CD4-positive, alpha-beta T cell (primary cell): Measurements from ENCODE around the gene EFR3B. TPM values are rescaled to one million over a fixed set of nuclear protein-coding genes. Genes with fewer than 3 reads are reported as not detected.
"Not testable (repeated sequence)": the region's sequence is repeated elsewhere in the genome, so short reads cannot be mapped to it uniquely, and the experiment has no call there.

Experiments
- ATAC-seq: fragments of 200-7000 bp; cut with Tn5 transposase; one replicate; pipeline ENCODE4 v1.10.0; 2022; ENCODE audit warnings: mild to moderate bottlenecking; ENCODE audit not compliant: poor library complexity
- CTCF ChIA-PET: fragments of 350-600 bp; sonication (Branson Sonifier 250); formaldehyde crosslinking; loops from one replicate; lab custom pipeline; 2021; ENCODE audit warnings: antibody characterized with exemption, inconsistent platforms; lab: Charles Lee
- POLR2A ChIA-PET: fragments of 350-600 bp; sonication (Branson Sonifier 250); formaldehyde crosslinking; loops from one replicate; lab custom pipeline; 2021; ENCODE audit warnings: antibody characterized with exemption, inconsistent platforms; lab: Charles Lee
- DNase-seq, 14 experiments: peaks; one replicate each; pipeline ENCODE4 v3.0.0-alpha.2; 2013 to 2020; ENCODE audit warnings: mixed read lengths in 2 of 14
- H3K27ac ChIP-seq, 2 donors: one replicate each; pipeline versions ENCODE4 v1.5.1 to v1.7.0; 2013; ENCODE audit warnings: low read length in 2 of 2, low read depth in 1 of 2, mild to moderate bottlenecking in 1 of 2
- H3K27me3 ChIP-seq, 2 experiments: 1 replicate in 1 of 2; 2 replicates in 1 of 2; pipeline versions ENCODE4 v1.6.1 to v1.7.0; 2013; ENCODE audit warnings: low read length in 2 of 2, control low read depth in 1 of 2, mild to moderate bottlenecking in 1 of 2, moderate library complexity in 1 of 2; ENCODE audit not compliant: insufficient read depth in 2 of 2, control insufficient read depth in 1 of 2
- H3K36me3 ChIP-seq: one replicate; pipeline ENCODE4 v1.6.1; 2013; ENCODE audit warnings: low read length, control low read depth; ENCODE audit not compliant: insufficient read depth
- H3K4me1 ChIP-seq: one replicate; pipeline ENCODE4 v1.6.1; 2013; ENCODE audit warnings: low read length, control low read depth; ENCODE audit not compliant: insufficient read depth
- H3K4me3 ChIP-seq: one replicate; pipeline ENCODE4 v1.5.1; 2013; ENCODE audit warnings: mild to moderate bottlenecking, low read length, moderate library complexity
- H3K9me3 ChIP-seq, 2 experiments: 1 replicate in 1 of 2; 2 replicates in 1 of 2; pipeline versions ENCODE4 v1.6.1 to v1.7.0; 2013; ENCODE audit warnings: low read length in 2 of 2, mild to moderate bottlenecking in 2 of 2, control low read depth in 1 of 2, moderate library complexity in 1 of 2; ENCODE audit not compliant: control insufficient read depth in 1 of 2, insufficient read depth in 1 of 2
- H3K27ac Mint-ChIP-seq: one replicate; pipeline ENCODE4 v1.8.0; 2020; ENCODE audit warnings: mixed read lengths
- H3K27me3 Mint-ChIP-seq: one replicate; pipeline ENCODE4 v1.8.0; 2021; ENCODE audit warnings: mixed read lengths
- H3K36me3 Mint-ChIP-seq: one replicate; pipeline ENCODE4 v1.8.0; 2021; ENCODE audit warnings: low read depth, mixed read lengths
- H3K4me1 Mint-ChIP-seq: one replicate; pipeline ENCODE4 v1.8.0; 2021; ENCODE audit warnings: low read depth, mixed read lengths
- H3K4me3 Mint-ChIP-seq: one replicate; pipeline ENCODE4 v1.8.0; 2020; ENCODE audit warnings: mild to moderate bottlenecking, mixed read lengths
- H3K9me3 Mint-ChIP-seq: one replicate; pipeline ENCODE4 v1.8.0; 2020; ENCODE audit warnings: mixed read lengths
- intact Hi-C, 2 experiments: fragments of 100-400 bp; cut with DNase I in 1 of 2; cut with micrococcal nuclease in 1 of 2; formaldehyde crosslinking; loops; one replicate each; pipeline versions ENCODE4 v1.15.1 to v1.9.0; 2023 to 2025; cut with DNase I, micrococcal nuclease
- total RNA-seq, 174 experiments: library from RNA in 2 of 174; stranded (reverse) in 2 of 174; gene quantifications; one replicate each; pipeline ENCODE4 v1.2.3 and lab custom pipeline; 2021 to 2026
- TF ChIP-seq, protein P1 (sequence below): fragments of 200-600 bp; IDR thresholded peaks from one replicate; pipeline ENCODE4 v1.8.0; 2022; ENCODE audit warnings: antibody characterized with exemption, mild to moderate bottlenecking

The EFR3B gene
- total RNA-seq, 2 experiments from 2014 or later, result 0.11 TPM; not detected in 1

DNA sequence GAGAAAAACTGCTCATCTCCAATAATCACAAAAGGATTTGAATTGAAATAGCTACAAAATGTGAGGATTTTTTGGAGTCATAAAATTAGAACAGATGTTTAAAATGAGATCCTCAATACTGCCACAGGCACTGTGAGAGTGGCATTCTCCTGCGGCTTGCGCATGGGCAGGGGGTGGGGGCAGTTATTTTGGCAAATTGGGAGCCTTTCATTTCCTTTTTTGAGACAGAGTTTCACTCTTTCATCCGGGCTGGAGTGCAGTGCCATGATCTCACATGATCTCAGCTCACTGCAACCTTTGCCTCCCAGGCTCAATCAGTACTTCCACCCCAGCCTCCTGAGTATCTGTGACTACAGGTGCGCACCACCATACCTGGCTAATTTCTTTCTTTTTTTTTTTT is 84.1 kb downstream of the EFR3B start:
- peaks cover 4% of the 10 kb centered on the region for H3K4me1 ChIP-seq
- H3K27me3 Mint-ChIP-seq, result peaks cover 16% of the 10 kb centered on the region
- peaks cover 9% of the 10 kb centered on the region for H3K4me1 Mint-ChIP-seq
- H3K4me3 ChIP-seq, result no peak overlapping the region
- no peaks in the 10 kb centered on the region for H3K36me3 ChIP-seq
- intact Hi-C loops, result no loop called here
- ATAC-seq, result no peak
- no peak overlapping the region for H3K4me3 Mint-ChIP-seq
- H3K9me3 ChIP-seq, result peaks cover 0 to 6% of the 10 kb centered on the region in 2 experiments
- TF ChIP-seq, protein P1, sequence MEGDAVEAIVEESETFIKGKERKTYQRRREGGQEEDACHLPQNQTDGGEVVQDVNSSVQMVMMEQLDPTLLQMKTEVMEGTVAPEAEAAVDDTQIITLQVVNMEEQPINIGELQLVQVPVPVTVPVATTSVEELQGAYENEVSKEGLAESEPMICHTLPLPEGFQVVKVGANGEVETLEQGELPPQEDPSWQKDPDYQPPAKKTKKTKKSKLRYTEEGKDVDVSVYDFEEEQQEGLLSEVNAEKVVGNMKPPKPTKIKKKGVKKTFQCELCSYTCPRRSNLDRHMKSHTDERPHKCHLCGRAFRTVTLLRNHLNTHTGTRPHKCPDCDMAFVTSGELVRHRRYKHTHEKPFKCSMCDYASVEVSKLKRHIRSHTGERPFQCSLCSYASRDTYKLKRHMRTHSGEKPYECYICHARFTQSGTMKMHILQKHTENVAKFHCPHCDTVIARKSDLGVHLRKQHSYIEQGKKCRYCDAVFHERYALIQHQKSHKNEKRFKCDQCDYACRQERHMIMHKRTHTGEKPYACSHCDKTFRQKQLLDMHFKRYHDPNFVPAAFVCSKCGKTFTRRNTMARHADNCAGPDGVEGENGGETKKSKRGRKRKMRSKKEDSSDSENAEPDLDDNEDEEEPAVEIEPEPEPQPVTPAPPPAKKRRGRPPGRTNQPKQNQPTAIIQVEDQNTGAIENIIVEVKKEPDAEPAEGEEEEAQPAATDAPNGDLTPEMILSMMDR, result no peak
- peaks cover 7 to 9% of the 10 kb centered on the region in 2 experiments for H3K27me3 ChIP-seq
- no peaks in the 10 kb centered on the region for H3K36me3 Mint-ChIP-seq
- H3K27ac ChIP-seq, result no peak overlapping the region
- no peaks in the 10 kb centered on the region for H3K9me3 Mint-ChIP-seq
- POLR2A ChIA-PET, result no interaction called here
- no peak for DNase-seq
- no peak overlapping the region for H3K27ac Mint-ChIP-seq
- CTCF ChIA-PET, result no interaction called here

DNA sequence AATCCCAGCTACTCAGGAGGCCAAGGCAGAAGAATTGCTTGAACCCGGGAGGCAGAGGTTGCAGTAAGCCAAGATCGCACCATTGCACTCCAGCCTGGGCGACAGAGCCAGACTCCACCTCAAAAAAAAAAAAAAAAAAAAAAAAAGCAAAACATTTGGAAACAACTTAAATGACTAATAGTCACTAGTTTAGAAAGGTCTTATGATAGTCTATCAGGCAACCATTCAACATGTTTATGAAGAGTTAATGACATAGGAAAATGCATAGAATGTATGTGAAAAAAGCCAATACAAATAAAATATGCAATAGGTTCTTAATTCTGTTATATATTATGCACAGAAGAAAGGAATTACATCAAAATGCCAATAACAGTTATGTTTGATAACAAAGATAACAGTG is 85.2 kb downstream of the EFR3B start:
- Mint-ChIP-seq H3K4me1 (peaks cover 14% of the 10 kb centered on the region), H3K27me3 (peaks cover 27% of the 10 kb centered on the region)
- intact Hi-C loops, H3K9me3 Mint-ChIP-seq, H3K9me3 ChIP-seq, H3K36me3 ChIP-seq, H3K27ac ChIP-seq, H3K36me3 Mint-ChIP-seq, H3K4me3 ChIP-seq, DNase-seq, POLR2A ChIA-PET, H3K4me3 Mint-ChIP-seq, ATAC-seq, H3K27ac Mint-ChIP-seq: not testable (repeated sequence)
- H3K27me3 ChIP-seq, result peaks cover 16 to 17% of the 10 kb centered on the region in 2 experiments
- CTCF ChIA-PET, result interaction anchor here (4.5 kb wide), 1 partner anchor 152 kb away, joined by 54 read pairs; no protein-coding TSS in a partner anchor
- H3K4me1 ChIP-seq, result peaks cover 13% of the 10 kb centered on the region

DNA sequence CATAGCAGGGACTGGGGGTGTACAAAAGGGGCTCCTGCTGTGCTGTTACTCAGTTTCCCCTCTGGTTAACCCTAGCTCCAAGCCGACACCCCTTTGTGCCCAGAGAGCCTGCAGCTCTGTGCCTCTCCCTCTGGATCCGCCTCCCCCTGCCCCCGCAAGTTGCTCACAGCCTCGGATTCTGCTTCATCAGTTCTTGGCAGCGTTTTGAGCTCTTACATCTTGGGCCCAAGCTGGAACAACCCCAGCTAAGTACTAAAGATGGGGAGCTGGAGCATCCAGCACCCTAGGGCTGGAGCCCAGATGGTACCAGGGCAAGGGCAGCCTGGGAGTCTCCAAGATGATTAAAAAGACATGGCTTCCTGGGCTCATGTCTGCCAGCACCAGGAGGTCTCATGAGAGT is 85.8 kb downstream of the EFR3B start:
- no peaks in the 10 kb centered on the region for H3K36me3 ChIP-seq
- Mint-ChIP-seq H3K4me1 (peaks cover 14% of the 10 kb centered on the region), H3K9me3 (no peaks in the 10 kb centered on the region), H3K36me3 (no peaks in the 10 kb centered on the region), H3K27ac (no peak overlapping the region), H3K27me3 (peaks cover 27% of the 10 kb centered on the region), H3K4me3 (no peak overlapping the region)
- peaks cover 0 to 10% of the 10 kb centered on the region in 2 experiments for H3K9me3 ChIP-seq
- intact Hi-C loops, result loop anchor here (2.0 kb wide), 3 partner anchors 69 to 717 kb away; no protein-coding TSS in a partner anchor
- ChIA-PET CTCF (interaction anchor here (4.5 kb wide), 1 partner anchor 153 kb away, joined by 54 read pairs; no protein-coding TSS in a partner anchor), POLR2A (no interaction called here)
- H3K4me3 ChIP-seq, result no peak overlapping the region
- peaks cover 21 to 22% of the 10 kb centered on the region in 2 experiments for H3K27me3 ChIP-seq
- TF ChIP-seq, protein P1, result no peak
- DNase-seq (no peak), ATAC-seq (no peak)
- H3K27ac ChIP-seq, result no peak overlapping the region
- peaks cover 15% of the 10 kb centered on the region for H3K4me1 ChIP-seq
